HepG2 (cell line): Measurements from ENCODE around the gene VWA3B. TPM values are rescaled to one million over a fixed set of nuclear protein-coding genes. Genes with fewer than 3 reads are reported as not detected.

Source experiments
- ATAC-seq: fragments of 200-7000 bp; cut with Tn5 transposase; 3 replicates; pipeline ENCODE4 v1.9.1; 2020; ENCODE audit warnings: mild to moderate bottlenecking, moderate library complexity
- BruUV-seq: library from RNA; stranded (reverse); fragments of 400-500 nt; replicated peaks from 2 replicates; lab custom pipeline; 2021; lab: Mats Ljungman, UMichigan
- CTCF ChIA-PET: fragments of 300-600 bp; formaldehyde crosslinking; extraction: SDS; loops from one replicate; lab custom pipeline; 2021; ENCODE audit warnings: low total read pairs, inconsistent platforms, low intra/inter-chr PET ratio; lab: Yijun Ruan, JAX
- POLR2A ChIA-PET: fragments of 350-600 bp; sonication (Branson Sonifier 250); formaldehyde crosslinking; loops from one replicate; lab custom pipeline; 2020; ENCODE audit warnings: antibody characterized with exemption, inconsistent platforms; lab: Yijun Ruan, JAX
- DNase-seq: peaks from one replicate; pipeline ENCODE4 v3.0.0-alpha.2; 2015; ENCODE audit warnings: low spot score
- FAIRE-seq: peaks from 3 replicates; lab custom pipeline; 2011; peaks lifted over from hg19 to GRCh38; lab: Jason Lieb, UNC
- H2AFZ ChIP-seq: one replicate; pipeline ENCODE4 v1.6.1; 2011; ENCODE audit warnings: low read length, inconsistent platforms
- H3K27ac ChIP-seq: fragments of 300-600 bp; 3 replicates; pipeline ENCODE4 v1.8.0; 2011; ENCODE audit warnings: mixed run types, mild to moderate bottlenecking, mixed read lengths, low read length, inconsistent platforms; ENCODE audit not compliant: insufficient read depth; ENCODE audit errors: extremely low read length
- H3K27me3 ChIP-seq, 2 experiments: fragments of 200-600 bp in 1 of 2; 2 replicates in 1 of 2; 3 replicates in 1 of 2; pipeline versions ENCODE4 v1.6.0 to v1.8.0; 2011; ENCODE audit warnings: low read length in 2 of 2, mild to moderate bottlenecking in 2 of 2, moderate library complexity in 2 of 2, inconsistent platforms in 1 of 2; ENCODE audit not compliant: insufficient read depth in 2 of 2, control insufficient read depth in 1 of 2
- H3K36me3 ChIP-seq, 2 experiments: fragments of 200-600 bp in 1 of 2; replicated peaks in 1 of 2; 2 replicates in 1 of 2; 3 replicates in 1 of 2; pipeline versions ENCODE4 v1.5.1 to v1.8.0; 2011; ENCODE audit warnings: low read length in 2 of 2, inconsistent platforms in 1 of 2; ENCODE audit not compliant: insufficient read depth in 2 of 2, control insufficient read depth in 1 of 2
- H3K4me1 ChIP-seq: 2 replicates; pipeline ENCODE4 v1.5.1; 2012; ENCODE audit warnings: low read length, inconsistent platforms; ENCODE audit not compliant: insufficient read depth
- H3K4me2 ChIP-seq: 2 replicates; pipeline ENCODE4 v1.6.0; 2011; ENCODE audit warnings: low read depth, low read length, inconsistent platforms
- H3K4me3 ChIP-seq, 3 experiments: fragments of 200-600 bp in 1 of 3; sonication (generic), shearing (Covaris generic) in 1 of 3; replicated peaks in 1 of 3; 2 replicates each; pipeline ENCODE4 v1.5.1; 2011 to 2016; ENCODE audit warnings: low read length in 3 of 3, inconsistent platforms in 2 of 3, low read depth in 2 of 3, mild to moderate bottlenecking in 2 of 3, control low read depth in 1 of 3, mixed read lengths in 1 of 3; ENCODE audit not compliant: insufficient read depth in 1 of 3
- H3K79me2 ChIP-seq: one replicate; pipeline ENCODE4 v1.6.1; 2011; ENCODE audit warnings: low read length, inconsistent platforms; ENCODE audit not compliant: insufficient read depth
- H3K9ac ChIP-seq: 2 replicates; pipeline ENCODE4 v1.6.0; 2011; ENCODE audit warnings: mild to moderate bottlenecking, low read depth, low read length, inconsistent platforms; ENCODE audit not compliant: insufficient read depth
- H3K9me3 ChIP-seq: 2 replicates; pipeline ENCODE4 v1.5.1; 2012; ENCODE audit warnings: mild to moderate bottlenecking, low read length
- H4K20me1 ChIP-seq: 2 replicates; pipeline ENCODE4 v1.6.0; 2011; ENCODE audit warnings: inconsistent platforms, mild to moderate bottlenecking, low read length, moderate library complexity; ENCODE audit not compliant: insufficient read depth
- CCDC6 ChIP-seq: sonication (generic); formaldehyde crosslinking; IDR thresholded peaks from 2 replicates; pipeline ENCODE4 v1.8.1; 2022; ENCODE audit warnings: mild to moderate bottlenecking, missing genetic modification reagents, moderate library complexity
- CERS6 ChIP-seq: sonication (generic); formaldehyde crosslinking; IDR thresholded peaks from 2 replicates; pipeline ENCODE4 v1.5.0; 2020; ENCODE audit warnings: missing genetic modification reagents
- ERF ChIP-seq: IDR thresholded peaks from 2 replicates; pipeline ENCODE4 v1.6.1; 2018; ENCODE audit warnings: missing biosample characterization, missing genetic modification reagents
- ETV6 ChIP-seq: sonication (generic); formaldehyde crosslinking; conservative IDR thresholded peaks from 2 replicates; pipeline ENCODE4 v1.4.0; 2020; ENCODE audit warnings: missing genetic modification reagents
- ISX ChIP-seq: sonication (generic); formaldehyde crosslinking; conservative IDR thresholded peaks from 2 replicates; pipeline ENCODE4 v1.5.0; 2020; ENCODE audit warnings: missing genetic modification reagents
- JUN ChIP-seq: sonication (generic); formaldehyde crosslinking; IDR thresholded peaks from 2 replicates; pipeline ENCODE4 v1.4.0; 2020; ENCODE audit warnings: mild to moderate bottlenecking, missing genetic modification reagents
- MIER2 ChIP-seq: IDR thresholded peaks from 2 replicates; pipeline ENCODE4 v1.6.1; 2016; ENCODE audit warnings: missing biosample characterization, missing genetic modification reagents
- SNRNP70 ChIP-seq: fragments of 200-400 bp; formaldehyde crosslinking; IDR thresholded peaks from 2 replicates; pipeline ENCODE4 v1.6.1; 2017; ENCODE audit warnings: mild to moderate bottlenecking, low read depth, low read length, moderate library complexity
- SP5 ChIP-seq: IDR thresholded peaks from 2 replicates; pipeline ENCODE4 v1.6.1; 2016; ENCODE audit warnings: low read depth, borderline replicate concordance
- ZNF280D ChIP-seq: sonication (generic); formaldehyde crosslinking; IDR thresholded peaks from 2 replicates; pipeline ENCODE4 v1.5.1; 2020; ENCODE audit warnings: mild to moderate bottlenecking, missing genetic modification reagents
- ZNF460 ChIP-seq: sonication (generic); formaldehyde crosslinking; IDR thresholded peaks from 2 replicates; pipeline ENCODE4 v1.5.1; 2020; ENCODE audit warnings: missing genetic modification reagents, mild to moderate bottlenecking, borderline replicate concordance
- ZNF567 ChIP-seq: sonication (generic); formaldehyde crosslinking; IDR thresholded peaks from 2 replicates; pipeline ENCODE4 v1.8.1; 2023; ENCODE audit warnings: mild to moderate bottlenecking, missing genetic modification reagents, borderline replicate concordance
- ZNF761 ChIP-seq: sonication (generic); formaldehyde crosslinking; conservative IDR thresholded peaks from 2 replicates; pipeline ENCODE4 v1.4.0; 2020; ENCODE audit warnings: mild to moderate bottlenecking, missing genetic modification reagents
- WGBS: methylation state at CpG from one replicate; pipeline ENCODE4 v1.1.6; 2017; ENCODE audit warnings: low lambda C conversion rate; 5-methylcytosine and 5-hydroxymethylcytosine counted together
- in situ Hi-C: cut with HindIII; loops from 2 replicates; pipeline ENCODE4 v1.10.0; 2017; ENCODE audit warnings: low pct_unique_long_range_greater_than_20kb; ENCODE audit not compliant: extremely low pct_ligation_motif_present
- intact Hi-C: fragments of 100-400 bp; cut with micrococcal nuclease; formaldehyde crosslinking; loops from one replicate; pipeline ENCODE4 v1.10.0; 2022; ENCODE audit not compliant: unreplicated experiment
- polyA plus RNA-seq, 8 experiments: library from polyadenylated mRNA; depleted of rRNA in 3 of 8; stranded (reverse) in 7 of 8; unstranded in 1 of 8; fragments of >200 nt; fragmentation: Illumina TruSeq in 4 of 8; extraction: Trizol in 4 of 8; gene quantifications; 2 replicates each; pipeline versions ENCODE4 v1.2.1 to v1.2.3, GENCODE V29; 2011 to 2016; ENCODE audit warnings: low read depth in 4 of 8, missing spikeins in 1 of 8, mixed read lengths in 1 of 8; ENCODE audit not compliant: insufficient read depth in 1 of 8
- total RNA-seq, 5 experiments: library from RNA; depleted of rRNA; stranded (reverse); fragments of >200 nt; fragmentation: Illumina TruSeq; extraction: Trizol; gene quantifications; 2 replicates each; pipeline ENCODE4 v1.2.3, GENCODE V29; 2016; ENCODE audit warnings: low read depth in 1 of 5

Gene VWA3B
- total and polyA plus RNA-seq, 2 of the 13 experiments (the other 11 are each of a cell fraction or from before 2014, with no cell fraction given) = not detected

- POLR2A ChIA-PET = no interaction called here
- ATAC-seq (no peak), DNase-seq (no peak), FAIRE-seq (no peak)
- Histone ChIP-seq H3K4me3 (no peak overlapping the region), H3K9me3 (no peaks in the 10 kb centered on the region), H2AFZ (no peak overlapping the region), H3K27ac (no peak overlapping the region), H3K36me3 (no peaks in the 10 kb centered on the region), H3K4me1 (peaks cover 9% of the 10 kb centered on the region), H3K4me2 (no peak overlapping the region), H3K9ac (no peak overlapping the region), H3K27me3 (peaks cover 0 to 39% of the 10 kb centered on the region in 2 experiments; a peak in 3 of 5 replicates), H3K79me2 (no peaks in the 10 kb centered on the region), H4K20me1 (no peaks in the 10 kb centered on the region)
- TF ChIP-seq JUN (CRISPR knock-in tag) (no peak), SNRNP70 (no peak), CERS6 (CRISPR knock-in tag) (no peak), ZNF460 (CRISPR knock-in tag) (no peak), ZNF761 (CRISPR knock-in tag) (no peak), ISX (CRISPR knock-in tag) (no peak), ZNF280D (CRISPR knock-in tag) (no peak), ETV6 (no peak), MIER2 (CRISPR knock-in tag) (no peak), ZNF567 (no peak), SP5 (no peak), ERF (CRISPR knock-in tag) (no peak), CCDC6 (CRISPR knock-in tag) (no peak)
- BruUV-seq = no TSS peak
- in situ Hi-C loops (no loop called here), intact Hi-C loops (no loop called here)
- CTCF ChIA-PET = no interaction called here
- WGBS = 14% methylated on average over 1 of the region's 1 CpG
Measured at GRCh38 chr2:98282109-98282508, 195.1 kb downstream of the VWA3B start.
